GM19463 (cell line): Measurements from ENCODE around the gene LRRC59.
"Not testable (repeated sequence)": the region's sequence is repeated elsewhere in the genome, so short reads cannot be mapped to it uniquely, and the experiment has no call there.

Experiments used
- ATAC-seq: cut with Tn5 transposase; IDR thresholded peaks from one replicate; pipeline ENCODE4 v1.9.1; 2021; ENCODE audit warnings: mild to moderate bottlenecking, moderate library complexity; ENCODE audit not compliant: unreplicated experiment

Gene LRRC59

DNA sequence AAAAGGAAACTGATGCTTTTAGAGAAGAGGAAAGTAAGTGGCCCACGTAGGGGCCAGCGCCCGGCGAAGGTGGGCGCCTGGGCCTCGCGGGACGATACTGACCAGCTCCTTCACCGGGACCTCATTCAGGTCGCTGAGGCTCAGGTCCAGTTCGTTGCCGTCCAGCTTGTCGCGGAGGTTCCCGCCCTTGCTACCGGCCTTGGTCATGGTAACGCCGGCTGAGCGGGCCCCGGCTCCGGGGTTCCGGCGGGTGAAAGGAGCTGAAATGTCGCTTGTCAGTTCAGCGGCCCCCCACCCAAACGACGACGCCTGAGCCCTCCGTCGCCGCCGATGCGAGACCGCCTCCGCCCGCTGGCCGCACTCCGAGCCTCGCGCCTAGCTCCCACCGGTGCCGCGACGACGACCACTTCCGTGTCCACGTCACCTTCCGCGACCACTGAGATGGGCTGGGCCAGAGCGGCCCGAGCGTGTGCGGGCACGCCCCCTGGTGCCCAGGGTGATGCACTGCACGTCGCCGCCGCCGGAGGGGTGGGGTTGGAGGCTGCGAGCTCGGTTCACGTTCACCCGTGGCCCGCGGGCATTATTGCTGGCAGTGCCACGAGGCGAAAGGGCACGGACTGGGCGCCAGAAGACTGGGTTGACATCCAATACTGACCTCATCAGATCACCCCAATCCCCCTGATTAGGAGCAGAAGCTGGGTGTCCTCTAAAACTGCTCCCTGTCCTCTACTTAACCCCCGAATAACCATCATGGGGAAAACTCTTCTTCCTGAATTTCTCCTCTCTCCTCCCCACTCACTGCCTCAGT lies at the start of gene LRRC59:
Gene LRRC59, minus strand, starts transcription at position 413 of the 808 bp plus-strand sequence. Its CDS starts 206 bp downstream, at position 207.
- ATAC-seq: peak; percentile 100

DNA sequence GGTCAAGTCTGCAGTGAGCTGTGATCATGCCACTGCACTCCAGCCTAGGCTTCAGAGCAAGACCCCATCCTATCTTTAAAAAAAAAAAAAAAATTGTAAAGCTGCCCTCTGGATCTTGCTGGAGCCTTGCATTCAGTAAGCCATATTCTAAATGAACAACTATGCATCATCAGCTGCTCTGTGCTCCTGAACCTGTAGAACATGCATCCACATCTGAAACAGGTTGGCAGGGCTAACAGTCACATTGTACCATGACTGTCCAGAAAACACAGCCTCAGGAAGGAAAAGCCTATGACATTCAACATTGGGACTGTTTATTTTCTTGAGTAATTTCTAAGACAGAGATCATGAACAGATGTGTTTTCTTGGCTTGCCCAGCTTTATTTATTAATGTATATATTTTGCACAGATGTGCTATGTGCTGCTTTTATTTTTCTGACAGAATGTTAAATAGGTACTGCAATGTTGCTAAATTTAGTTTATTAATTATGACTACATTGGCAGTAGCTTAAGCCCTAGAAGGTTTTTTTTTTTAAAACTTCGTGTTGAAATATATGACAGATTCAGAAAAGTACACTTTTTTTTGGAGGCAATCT lies 48.5 kb upstream of the LRRC59 start:
- no peak for ATAC-seq

DNA sequence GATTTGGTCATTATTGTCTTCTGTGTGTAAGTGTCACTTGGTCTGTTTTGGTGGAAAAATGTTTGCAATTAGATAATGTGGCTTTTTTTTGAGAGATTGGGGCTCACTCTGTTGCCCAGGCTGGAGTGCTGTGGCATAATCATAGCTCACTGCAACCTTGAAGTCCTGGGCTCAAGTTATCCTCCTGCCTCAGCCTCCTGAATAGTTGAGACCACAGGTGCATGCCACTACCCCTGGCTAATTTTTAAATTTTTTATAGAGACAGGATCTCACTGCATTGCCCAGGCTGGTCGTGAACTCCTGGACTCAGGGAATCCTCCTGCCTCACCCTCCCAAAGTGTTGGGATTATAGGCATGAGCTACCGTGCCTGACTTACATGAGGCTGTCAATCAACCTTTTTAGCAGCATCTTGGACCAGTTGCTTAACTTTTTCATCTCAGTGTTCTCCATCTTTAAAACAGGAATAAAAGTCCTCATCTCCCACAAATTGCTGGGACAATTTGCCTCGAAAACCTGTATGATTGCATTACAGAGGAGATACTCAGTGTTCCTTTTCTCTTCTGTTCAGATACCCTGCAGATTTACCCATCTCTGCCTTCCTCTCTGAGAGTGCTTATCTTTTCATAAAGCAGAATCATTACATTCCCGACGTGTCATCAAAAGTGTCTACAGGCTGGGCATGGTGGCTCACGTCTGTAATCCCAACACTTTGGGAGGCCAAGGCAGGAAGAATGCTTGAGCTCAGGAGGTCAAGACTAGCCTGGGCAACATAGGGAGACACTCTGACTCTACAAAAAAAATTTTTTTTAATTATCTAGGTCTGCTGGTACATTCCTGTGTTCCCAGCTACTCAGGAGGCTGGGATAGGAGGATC lies 47.8 kb upstream of the LRRC59 start:
- no peak for ATAC-seq

DNA sequence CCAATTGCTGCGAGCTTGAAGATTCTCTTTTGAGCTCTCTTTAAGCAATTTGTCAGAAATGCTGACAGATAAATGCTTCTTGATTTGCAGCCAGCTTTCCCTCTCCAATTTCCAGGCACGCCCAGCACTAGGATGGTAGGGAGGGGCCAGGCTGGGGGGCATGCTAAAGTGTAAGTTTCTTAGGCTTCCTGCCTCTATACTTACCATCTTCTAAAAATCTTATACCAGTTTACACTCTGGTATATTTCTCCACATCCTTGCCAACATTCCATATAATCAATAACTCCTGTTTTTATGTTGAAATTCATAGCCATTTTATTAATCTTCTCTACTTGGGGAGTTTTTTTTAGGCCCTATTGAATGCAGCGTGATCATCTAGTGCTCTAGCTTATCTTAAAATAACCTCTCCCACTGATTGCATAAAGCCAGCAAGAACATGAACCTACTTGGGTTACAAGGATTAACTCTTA lies 46.2 kb upstream of the LRRC59 start:
- ATAC-seq: no peak

DNA sequence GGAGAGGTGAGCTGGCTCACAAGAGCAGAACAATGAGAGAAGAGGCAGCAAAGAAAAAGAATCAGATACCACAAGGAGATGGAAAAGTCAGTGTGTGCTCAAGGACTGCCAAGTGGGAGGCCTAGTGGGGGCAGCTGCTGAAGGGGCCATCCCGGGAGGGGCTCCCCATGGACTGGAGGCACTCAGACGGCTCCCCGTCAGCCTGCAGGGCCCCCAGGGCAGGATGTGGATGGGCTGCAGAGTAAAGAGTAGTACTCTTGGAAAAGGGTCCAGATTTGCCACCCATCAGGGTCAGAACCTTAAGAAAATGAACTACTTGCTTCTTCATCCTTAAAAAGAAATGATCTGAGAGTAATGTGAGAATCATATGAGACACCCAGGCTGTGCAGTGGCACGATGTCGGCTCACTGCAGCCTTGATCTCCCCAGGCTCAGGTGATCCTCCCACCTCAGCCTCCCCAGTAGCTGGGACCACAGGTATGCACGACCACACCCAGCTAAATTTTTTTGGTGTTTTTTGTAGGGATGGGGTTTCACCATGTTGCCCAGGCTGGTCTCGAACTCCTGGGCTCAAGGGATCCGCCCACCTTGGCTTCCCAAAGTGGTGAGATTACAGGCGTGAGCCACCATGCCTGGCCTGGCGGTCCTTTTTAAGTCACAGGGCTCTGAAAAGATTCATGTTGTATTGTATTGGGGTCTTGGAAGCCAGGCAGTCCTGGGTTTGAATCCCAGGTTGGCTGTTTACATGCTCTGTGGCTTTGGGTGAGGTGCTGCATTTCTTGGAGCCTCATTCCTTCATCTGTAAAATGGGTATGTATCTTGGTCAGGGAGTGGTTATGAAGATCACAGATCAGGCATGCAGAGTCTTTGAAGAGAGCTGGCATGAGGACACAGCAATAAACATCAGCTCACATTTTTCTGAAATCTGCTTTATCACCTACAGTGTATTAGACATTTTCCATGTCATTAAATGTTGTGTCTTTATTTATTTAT lies 43.8 kb upstream of the LRRC59 start:
- ATAC-seq: no peak

DNA sequence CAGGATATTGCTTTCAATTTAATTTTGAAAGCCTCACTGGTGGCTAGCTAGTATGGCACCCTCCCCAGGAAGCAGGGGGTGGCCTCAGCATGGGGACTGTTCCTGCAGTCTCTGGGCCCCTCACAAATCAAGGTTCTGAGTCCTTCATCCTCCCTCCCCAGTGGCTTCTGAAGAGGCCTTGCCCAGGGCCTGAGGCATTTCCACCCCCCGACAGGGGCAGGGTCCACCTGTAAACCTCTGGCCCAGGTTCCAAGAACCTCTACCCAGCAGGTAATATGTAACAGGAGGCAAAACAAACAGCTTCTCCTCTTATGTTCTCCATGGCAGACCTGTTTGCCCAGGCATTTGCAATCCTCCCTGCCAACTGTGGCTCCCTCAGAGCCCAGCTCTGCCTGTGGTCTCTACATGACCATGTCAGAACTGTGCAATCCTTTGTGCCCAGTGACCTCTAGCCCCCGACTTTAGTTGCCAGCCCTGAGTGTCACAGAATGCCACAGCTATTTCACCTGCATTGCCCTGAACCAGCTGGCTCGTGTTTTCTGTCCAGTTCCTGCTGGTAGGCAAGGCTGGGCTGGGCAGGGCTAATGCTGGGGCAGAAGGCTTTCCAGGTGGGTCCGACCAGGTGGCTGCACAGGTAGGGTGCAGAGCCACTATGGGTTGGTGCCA lies 43.0 kb upstream of the LRRC59 start:
- no peak for ATAC-seq

DNA sequence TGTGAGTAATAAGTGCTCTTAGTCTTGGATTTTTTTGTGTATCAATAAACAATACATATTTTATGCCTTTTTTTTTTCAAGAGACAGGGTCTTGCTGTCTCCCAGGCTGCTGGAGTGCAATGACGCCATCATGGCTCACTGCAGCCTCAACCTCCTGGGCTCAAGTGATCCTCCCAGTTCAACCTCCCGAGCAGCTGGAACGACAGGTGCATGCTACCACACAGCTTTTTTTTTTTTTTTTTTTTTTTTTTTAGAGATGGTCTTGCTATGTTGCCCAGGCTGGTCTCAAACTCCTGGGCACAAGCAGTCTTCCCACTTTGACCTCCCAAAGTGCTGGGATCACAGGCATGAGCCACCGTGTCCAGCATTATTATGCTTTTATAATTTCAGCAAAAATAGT lies 41.7 kb upstream of the LRRC59 start:
- no peak for ATAC-seq

DNA sequence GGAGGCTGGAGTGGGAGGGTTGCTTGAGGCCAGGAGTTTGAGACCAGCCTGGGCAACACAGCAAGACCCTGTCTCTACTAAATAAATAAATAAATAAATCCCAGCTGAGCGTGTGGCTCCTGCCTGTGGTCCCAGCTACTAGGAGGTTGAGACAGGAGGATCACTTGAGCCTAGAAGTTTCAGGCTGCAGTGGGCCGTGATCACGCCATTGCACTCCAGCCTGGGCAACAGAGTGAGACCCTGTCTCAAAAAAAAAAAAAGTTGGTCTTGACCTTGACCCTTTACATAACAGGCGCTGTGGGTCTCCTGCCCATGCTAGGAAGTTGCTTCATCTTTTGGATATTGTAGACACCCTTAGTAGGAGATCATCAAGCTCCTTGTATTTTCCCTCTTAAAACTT lies 40.1 kb upstream of the LRRC59 start:
- ATAC-seq: no peak

DNA sequence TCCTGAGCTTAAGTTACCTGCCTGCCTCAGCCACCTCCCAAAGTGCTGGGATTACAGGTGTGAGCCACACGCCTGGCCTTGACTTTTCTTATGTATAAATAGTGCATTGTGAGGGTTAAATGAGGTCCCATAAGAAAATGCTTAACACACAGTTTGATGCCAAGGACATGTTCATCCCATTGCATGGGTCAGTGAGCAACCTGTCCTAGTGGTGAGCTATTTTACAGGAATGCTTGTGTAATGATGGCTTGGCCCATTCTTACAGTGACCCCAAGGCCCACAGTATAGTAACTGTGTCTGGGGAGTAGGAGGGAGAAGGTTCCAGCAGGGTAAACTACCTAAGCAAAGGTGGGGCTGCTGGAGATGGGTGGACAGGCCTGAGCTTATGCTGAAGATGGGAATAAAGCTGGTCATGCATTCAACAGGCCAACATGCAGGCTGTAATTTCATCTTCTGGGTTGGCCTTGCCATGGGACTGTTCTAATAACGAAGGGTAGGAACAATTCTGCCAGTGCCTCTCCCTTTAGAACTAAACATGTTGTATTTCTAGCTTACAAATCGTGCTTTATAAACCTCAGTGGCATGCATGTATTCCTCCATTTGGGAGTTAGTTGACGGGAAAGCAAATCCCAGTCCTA lies 34.9 kb upstream of the LRRC59 start:
- ATAC-seq: no peak

DNA sequence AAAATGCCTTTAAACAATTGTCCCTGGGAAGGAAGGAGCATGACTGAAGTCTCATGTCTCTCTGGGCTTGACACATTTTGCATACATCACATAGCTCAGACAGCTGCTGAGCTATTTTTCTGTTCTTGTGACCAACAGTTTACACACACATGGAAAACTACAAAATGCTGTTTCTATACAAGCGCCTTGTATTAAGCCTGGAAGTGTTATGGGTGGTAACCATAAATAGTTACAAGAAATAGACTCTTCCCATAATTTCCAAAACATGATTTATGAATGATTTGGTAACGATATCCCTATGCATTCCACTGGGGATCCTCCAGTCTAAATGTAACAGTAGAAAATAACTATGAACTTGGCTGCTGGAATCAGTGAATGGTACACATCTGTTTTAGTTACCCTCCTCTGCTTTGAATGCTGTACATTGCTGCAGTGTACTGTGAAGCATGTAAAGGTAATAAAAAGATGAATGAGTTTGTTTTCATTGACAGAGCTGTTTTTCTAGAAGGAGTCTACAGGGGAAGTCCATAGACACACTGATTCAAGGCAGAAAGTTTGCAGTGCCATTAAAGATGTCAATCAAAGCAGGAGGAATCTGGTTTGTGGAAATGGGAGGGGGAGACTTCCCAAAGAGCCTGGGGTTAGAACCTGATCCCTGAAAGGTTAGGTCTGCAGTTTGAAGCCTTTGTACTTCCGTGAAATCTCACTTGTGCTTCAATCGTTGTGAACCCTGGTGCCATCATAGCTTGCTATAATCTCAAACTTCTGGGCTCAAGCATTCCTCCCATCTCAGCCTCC lies 33.7 kb upstream of the LRRC59 start:
- ATAC-seq: no peak

DNA sequence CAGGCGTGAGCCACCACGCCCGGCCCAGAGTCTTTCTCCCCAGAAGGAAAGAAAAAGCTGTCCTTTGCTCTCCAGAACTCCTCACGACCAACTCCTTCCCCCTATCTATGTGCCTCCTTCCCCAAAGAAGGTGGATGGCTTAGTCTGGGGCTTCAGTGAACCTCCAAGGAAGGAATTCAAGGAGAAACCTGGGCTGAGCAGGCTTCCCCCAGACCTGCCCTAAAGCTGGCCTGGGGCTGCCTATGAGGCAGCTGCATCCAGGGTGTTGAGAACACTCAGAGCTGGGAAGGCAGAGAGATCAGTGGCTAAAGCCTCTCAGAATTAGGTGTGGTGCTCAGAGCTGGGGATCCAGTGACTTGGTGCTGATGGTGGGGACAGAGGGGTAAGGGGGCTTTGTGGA lies 32.5 kb upstream of the LRRC59 start:
- no peak for ATAC-seq

DNA sequence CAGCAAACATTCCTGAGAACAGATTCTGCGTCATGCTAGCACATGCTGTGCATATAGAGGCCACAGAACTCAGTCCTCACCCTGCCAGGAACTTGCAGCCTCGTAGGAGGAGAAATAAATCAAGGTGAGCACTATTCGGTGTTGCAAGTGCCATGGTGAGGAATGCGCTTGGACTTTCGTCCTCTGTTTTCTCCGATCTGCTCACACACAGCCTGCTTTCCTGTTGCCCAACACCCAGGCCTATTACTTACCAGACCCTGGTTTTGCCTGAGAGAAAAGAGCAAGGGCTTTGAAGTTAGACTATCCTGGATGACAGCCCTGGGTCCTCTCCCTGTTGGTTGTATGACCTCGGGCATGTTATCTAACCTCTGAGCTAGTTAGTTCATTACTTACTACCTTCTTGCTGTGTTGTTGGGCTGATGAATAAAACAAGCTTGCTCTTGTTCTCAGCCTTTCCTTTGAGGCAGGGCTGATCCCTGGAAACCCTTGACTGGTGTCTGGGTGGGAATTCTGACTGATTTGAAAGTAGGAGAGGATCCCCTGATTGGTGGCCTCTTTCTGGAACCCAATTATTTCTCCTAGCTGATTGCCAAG lies 31.6 kb upstream of the LRRC59 start:
- ATAC-seq: no peak

DNA sequence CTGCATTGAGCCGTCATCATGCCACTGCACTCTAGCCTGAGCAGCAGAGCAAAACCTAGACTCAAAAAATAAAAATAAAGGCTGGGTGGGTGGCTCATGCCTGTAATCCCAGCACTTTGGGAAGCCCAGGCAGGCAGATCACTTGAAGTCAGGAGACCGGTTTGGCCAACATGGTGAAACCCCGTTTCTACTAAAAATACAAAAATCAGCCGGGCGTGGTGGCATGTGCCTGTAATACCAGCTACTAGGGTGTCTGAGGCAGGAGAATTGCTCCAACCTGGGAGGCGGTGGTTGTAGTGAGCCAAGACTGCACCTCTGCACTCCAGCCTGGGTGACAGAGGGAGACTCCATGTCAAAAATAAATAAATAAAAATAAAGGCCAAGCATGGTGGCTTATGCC lies 30.8 kb upstream of the LRRC59 start:
- ATAC-seq: not testable (repeated sequence)

DNA sequence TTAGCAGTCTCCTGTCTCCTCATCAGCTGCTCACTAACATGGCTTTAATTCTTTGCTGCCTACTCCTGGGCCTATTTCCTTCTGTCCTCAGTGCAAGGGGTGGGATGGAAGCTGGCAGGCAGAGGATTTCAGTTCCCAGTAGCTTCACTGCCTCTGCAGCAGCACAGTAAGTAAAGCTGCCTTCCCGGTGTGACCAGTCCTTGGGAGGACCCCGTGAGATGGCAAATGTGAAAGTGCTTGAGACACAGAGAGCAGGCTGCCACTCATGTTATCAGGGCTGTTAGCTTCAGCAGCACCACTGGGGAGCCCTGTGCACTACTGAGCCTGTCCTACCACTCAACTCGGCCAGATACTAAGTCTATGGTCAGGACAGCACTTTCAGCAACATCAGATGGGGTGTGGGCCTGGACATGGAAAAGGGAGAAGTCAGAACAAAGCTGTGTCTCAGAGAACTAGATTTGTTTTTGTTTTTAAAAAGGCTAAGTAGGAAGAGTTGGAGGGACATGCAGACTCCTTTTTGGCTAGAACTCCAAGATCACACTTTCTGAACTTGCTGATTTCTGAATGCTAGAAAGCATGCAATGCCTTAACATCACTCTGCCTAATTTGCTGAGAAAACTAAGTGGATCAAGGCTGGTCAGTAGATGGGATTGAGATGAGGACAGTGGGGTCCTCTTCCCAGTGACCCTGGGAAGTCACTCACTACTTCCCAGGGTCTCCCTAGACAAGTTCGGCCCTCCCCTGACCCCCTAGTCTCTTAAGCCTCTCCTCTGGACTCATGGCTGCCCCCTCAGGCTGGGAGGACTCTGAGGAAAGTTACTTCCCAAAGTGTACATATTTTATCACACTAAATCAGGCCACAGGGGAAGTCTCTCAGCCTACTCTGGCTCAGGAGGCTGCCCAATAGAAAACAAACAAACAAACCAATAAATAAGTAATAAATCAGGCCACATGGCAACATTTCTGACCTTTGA lies 29.8 kb upstream of the LRRC59 start:
- no peak for ATAC-seq

DNA sequence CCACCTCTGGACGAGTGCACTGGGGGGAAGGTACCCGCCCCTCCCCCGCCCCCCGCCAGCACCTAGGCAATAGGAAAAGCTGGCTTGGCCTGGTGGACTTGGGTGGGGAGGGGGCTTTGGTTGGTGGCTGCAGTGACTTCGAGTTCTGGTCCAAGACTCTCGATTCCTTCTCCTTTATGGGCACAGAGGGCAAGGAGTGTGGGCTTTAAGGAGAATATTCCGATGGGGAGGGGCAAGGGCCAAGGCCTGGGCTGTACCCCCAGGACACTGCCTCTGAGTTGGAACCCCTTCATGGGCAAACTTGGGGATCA lies 29.1 kb upstream of the LRRC59 start:
- no peak for ATAC-seq

DNA sequence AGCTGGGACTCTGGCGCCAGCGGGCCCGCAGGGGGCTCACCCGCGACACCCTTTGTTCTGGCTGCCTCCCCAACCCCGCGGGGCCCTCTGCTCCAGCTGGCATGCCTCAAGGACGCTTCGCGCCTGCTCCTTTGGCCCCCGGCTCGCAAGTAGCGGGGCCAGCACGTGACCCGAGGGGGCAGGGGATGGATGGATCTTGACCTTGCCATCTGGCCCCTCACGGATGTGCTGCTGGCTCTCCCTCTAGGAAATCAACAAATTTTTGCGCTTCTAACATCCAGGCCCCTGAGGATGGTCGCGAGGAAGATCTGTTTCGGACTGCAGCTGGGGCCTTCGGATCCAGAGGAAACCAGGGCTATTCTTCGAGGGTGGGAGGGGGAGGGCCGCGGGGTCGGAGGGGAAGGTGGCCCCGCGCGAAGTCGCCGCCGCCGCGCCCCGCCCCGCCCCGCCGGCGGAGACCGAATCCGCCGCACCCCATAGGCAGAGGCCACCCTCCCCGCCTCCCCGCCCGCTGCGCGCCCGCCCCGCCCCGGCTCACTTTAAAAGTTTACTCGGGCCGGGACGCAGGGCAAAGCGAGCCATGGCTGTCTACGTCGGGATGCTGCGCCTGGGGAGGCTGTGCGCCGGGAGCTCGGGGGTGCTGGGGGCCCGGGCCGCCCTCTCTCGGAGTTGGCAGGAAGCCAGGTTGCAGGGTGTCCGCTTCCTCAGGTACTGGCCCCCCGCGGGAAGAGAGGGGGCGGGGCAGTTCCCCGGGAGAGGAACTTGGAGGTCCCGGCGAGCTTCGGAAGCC lies 28.6 kb upstream of the LRRC59 start, which contains the start of gene ACSF2:
Gene ACSF2, plus strand, starts transcription at position 537 of the 790 bp plus-strand sequence. Its CDS starts 44 bp downstream, at position 581.
- peak; percentile 71 for ATAC-seq
